Spleen (tissue), 13 donors: ENCODE results near the gene SGCG. TPM values are rescaled to one million over a fixed set of nuclear protein-coding genes. Genes with fewer than 3 reads are reported as not detected.
"Not testable (repeated sequence)": the region's sequence is repeated elsewhere in the genome, so short reads cannot be mapped to it uniquely, and the experiment has no call there.

Source experiments
- DNase-seq: peaks from one replicate; pipeline ENCODE4 v3.0.0-alpha.2; 2020
- H3K27ac ChIP-seq, 8 donors: fragments of 200-600 bp; sonication (generic) in 7 of 8; 1 replicate in 4 of 8; 2 replicates in 4 of 8; pipeline versions ENCODE4 v1.5.0 to v1.8.0; 2016 to 2021; ENCODE audit warnings: inconsistent platforms in 4 of 8, mild to moderate bottlenecking in 4 of 8, moderate library complexity in 1 of 8
- H3K27me3 ChIP-seq, 7 donors: fragments of 200-600 bp; sonication (generic) in 6 of 7; replicated peaks in 1 of 7; 1 replicate in 4 of 7; 2 replicates in 3 of 7; pipeline versions ENCODE4 v1.5.0 to v1.8.0; 2016 to 2021; ENCODE audit warnings: inconsistent platforms in 3 of 7, mild to moderate bottlenecking in 1 of 7
- H3K36me3 ChIP-seq, 6 donors: fragments of 200-600 bp; sonication (generic) in 5 of 6; 1 replicate in 4 of 6; 2 replicates in 2 of 6; pipeline versions ENCODE4 v1.5.0 to v1.8.0; 2016 to 2021; ENCODE audit warnings: inconsistent platforms in 2 of 6
- H3K4me1 ChIP-seq, 6 donors: fragments of 200-600 bp; sonication (generic) in 5 of 6; 1 replicate in 3 of 6; 2 replicates in 3 of 6; pipeline versions ENCODE4 v1.5.0 to v1.8.0; 2016 to 2021; ENCODE audit warnings: inconsistent platforms in 3 of 6
- H3K4me3 ChIP-seq, 8 donors: fragments of 200-600 bp; sonication (generic) in 7 of 8; 1 replicate in 4 of 8; 2 replicates in 4 of 8; pipeline versions ENCODE4 v1.5.0 to v1.8.0; 2016 to 2021; ENCODE audit warnings: inconsistent platforms in 4 of 8, mild to moderate bottlenecking in 4 of 8, moderate library complexity in 2 of 8
- H3K9me3 ChIP-seq, 8 donors: fragments of 200-600 bp; sonication (generic) in 7 of 8; 1 replicate in 4 of 8; 2 replicates in 4 of 8; pipeline versions ENCODE4 v1.5.0 to v1.8.0; 2016 to 2021; ENCODE audit warnings: inconsistent platforms in 4 of 8
- POLR2A ChIP-seq, 3 donors: fragments of 450-650 bp; IDR thresholded peaks; one replicate each; pipeline ENCODE4 v1.5.1; 2017; ENCODE audit warnings: antibody characterized with exemption in 3 of 3, mild to moderate bottlenecking in 1 of 3
- POLR2AphosphoS5 ChIP-seq, 3 donors: sonication (generic); formaldehyde crosslinking; IDR thresholded peaks; one replicate each; pipeline ENCODE4 v1.5.1; 2017; ENCODE audit warnings: antibody characterized with exemption in 3 of 3
- WGBS, 5 donors: extraction: QIAGEN DNeasy Blood & Tissue Kit in 3 of 5; methylation state at CpG; one replicate each; pipeline versions ENCODE4 v1.1.5 to v1.1.7; 2013 to 2018; 5-methylcytosine and 5-hydroxymethylcytosine counted together
- intact Hi-C: fragments of 100-400 bp; cut with DNase I; formaldehyde crosslinking; loops from one replicate; pipeline ENCODE4 v1.15.0; 2023; ENCODE audit warnings: low total_unique reads
- long read RNA-seq, 2 donors: transcript quantifications; one replicate each; lab custom pipeline, GENCODE V29; 2026
- polyA plus RNA-seq, 3 donors: library from polyadenylated mRNA; stranded (reverse); fragments of 200-250 nt; gene quantifications; one replicate each; pipeline ENCODE4 v1.2.1, GENCODE V29; 2013
- total RNA-seq, 7 donors: library from RNA; depleted of rRNA in 3 of 7; stranded (reverse); fragments of >200 nt in 3 of 7; fragmentation: NEBNext Ultra II Directional in 4 of 7; extraction: Animal tissue kit (Norgen Biotek cat#: 25700) in 4 of 7; gene quantifications; one replicate each; pipeline versions ENCODE4 v1.1.0 to v1.2.1, GENCODE V29; 2016 to 2021
- TF ChIP-seq, protein P1 (sequence below), 11 experiments: fragments of 200-600 bp in 7 of 11; fragments of 450-650 bp in 4 of 11; sonication (generic) in 4 of 11; IDR thresholded peaks in 8 of 11; conservative IDR thresholded peaks in 3 of 11; 1 replicate in 7 of 11; 2 replicates in 4 of 11; pipeline versions ENCODE4 v1.4.0 to v1.8.0; 2016 to 2021; ENCODE audit warnings: antibody characterized with exemption in 11 of 11, inconsistent platforms in 4 of 11, mild to moderate bottlenecking in 1 of 11
- donor health status: healthy with polysubstance abuse.
- donor health status: DM: no; HTN: no; CAD: no; lungs with moderate emphysema.
- donor health status: DM: no; HTN: no; CAD: no.
- donor health status: Bipolar disorder and iron deficiency.
- donor health status: healthy.
- donor health status: DM: no; HTN: no; CAD: no.
- donor health status: DM: yes; HTN: yes; CAD: no.

The SGCG gene, protein sequence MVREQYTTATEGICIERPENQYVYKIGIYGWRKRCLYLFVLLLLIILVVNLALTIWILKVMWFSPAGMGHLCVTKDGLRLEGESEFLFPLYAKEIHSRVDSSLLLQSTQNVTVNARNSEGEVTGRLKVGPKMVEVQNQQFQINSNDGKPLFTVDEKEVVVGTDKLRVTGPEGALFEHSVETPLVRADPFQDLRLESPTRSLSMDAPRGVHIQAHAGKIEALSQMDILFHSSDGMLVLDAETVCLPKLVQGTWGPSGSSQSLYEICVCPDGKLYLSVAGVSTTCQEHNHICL
- total RNA-seq, result not detected
- not detected for polyA plus RNA-seq
- long read RNA-seq, donor 1, partial matches to known transcripts, result 6 of 18 reads
- long read RNA-seq, donor 1, other reads (novel, unspliced or antisense), result 12 of 18 reads
- long read RNA-seq, donor 2, result 0 reads

DNA sequence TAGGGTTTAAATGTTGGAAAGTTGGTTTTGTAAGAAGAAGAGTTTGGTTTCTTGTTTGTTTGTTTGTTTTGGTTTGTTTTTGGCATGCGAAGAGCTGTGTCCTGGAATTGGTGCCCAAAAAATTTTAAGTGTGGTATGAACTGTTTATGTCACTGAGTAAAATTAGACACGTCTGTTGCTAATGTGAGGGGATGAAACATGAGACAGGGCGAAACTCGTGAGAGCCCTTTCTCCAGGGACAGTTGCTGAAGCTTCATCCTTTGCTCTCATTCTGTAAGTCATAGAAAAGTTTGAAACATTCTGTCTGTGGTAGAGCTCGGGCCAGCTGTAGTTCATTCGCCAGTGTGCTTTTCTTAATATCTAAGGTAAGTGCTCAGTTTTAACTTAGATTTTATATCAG is at the start of gene SGCG:
TSS of gene SGCG (plus strand) at position 269 of the 400 bp plus-strand sequence. CDS start 22,716 bp downstream, outside the sequence.
- WGBS, 5 donors, result 67 to 82% (median 72%) methylated on average over 6 of the region's 6 CpGs

DNA sequence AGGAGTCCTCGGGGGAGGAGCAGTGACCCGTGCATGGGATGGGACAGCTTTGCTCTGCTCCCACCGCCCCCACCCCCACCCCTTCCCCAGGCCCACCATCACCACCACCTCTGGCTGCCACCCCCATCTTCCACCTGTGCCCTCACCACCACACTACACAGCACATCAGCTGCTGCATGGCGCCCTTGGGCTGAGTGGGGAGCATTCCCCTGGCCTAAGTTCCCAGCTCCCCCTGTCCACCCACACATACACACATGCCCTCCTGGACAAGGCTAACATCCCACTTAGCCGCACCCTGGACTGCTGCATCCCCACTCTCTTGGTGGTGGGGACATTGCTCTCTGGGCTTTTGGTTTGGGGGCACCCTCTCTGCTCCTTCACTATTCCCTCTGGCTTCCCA is 46.2 kb upstream of the SGCG start:
- no peak for DNase-seq
- no peak for TF ChIP-seq POLR2AphosphoS5 (IDR thresholded peaks at IDR 0.05)
- TF ChIP-seq POLR2A (IDR thresholded peaks at IDR 0.05), result no peak
- TF ChIP-seq, protein P1, sequence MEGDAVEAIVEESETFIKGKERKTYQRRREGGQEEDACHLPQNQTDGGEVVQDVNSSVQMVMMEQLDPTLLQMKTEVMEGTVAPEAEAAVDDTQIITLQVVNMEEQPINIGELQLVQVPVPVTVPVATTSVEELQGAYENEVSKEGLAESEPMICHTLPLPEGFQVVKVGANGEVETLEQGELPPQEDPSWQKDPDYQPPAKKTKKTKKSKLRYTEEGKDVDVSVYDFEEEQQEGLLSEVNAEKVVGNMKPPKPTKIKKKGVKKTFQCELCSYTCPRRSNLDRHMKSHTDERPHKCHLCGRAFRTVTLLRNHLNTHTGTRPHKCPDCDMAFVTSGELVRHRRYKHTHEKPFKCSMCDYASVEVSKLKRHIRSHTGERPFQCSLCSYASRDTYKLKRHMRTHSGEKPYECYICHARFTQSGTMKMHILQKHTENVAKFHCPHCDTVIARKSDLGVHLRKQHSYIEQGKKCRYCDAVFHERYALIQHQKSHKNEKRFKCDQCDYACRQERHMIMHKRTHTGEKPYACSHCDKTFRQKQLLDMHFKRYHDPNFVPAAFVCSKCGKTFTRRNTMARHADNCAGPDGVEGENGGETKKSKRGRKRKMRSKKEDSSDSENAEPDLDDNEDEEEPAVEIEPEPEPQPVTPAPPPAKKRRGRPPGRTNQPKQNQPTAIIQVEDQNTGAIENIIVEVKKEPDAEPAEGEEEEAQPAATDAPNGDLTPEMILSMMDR (IDR thresholded peaks at IDR 0.05 in 8 of 11, conservative IDR thresholded peaks at IDR 0.05 in 3 of 11), result no peak
- H3K36me3 ChIP-seq, result no peaks in the 10 kb centered on the region
- 77 to 93% (median 90%) methylated on average over 3 to 5 of the region's 5 CpGs for WGBS, 5 donors
- H3K27me3 ChIP-seq, result no peaks in the 10 kb centered on the region
- no peak overlapping the region for H3K27ac ChIP-seq
- no peaks in the 10 kb centered on the region for H3K4me1 ChIP-seq
- H3K9me3 ChIP-seq, result no peaks in the 10 kb centered on the region
- intact Hi-C loops, result no loop called here
- no peak overlapping the region for H3K4me3 ChIP-seq

More for the DNA sequence above, at the start of gene SGCG:
- Histone ChIP-seq H3K36me3 (no peaks in the 10 kb centered on the region), H3K4me1 (no peaks in the 10 kb centered on the region), H3K27me3 (no peaks in the 10 kb centered on the region), H3K4me3 (no peak within 1 kb of the TSS), H3K27ac (no peak within 1 kb of the TSS), H3K9me3 (peaks cover 0 to 10% (median 7%) of the 10 kb centered on the region in 8 donors)
- intact Hi-C loops, result no loop called here
- no peak for DNase-seq
- no peak for TF ChIP-seq POLR2AphosphoS5 (IDR thresholded peaks at IDR 0.05)
- no peak for TF ChIP-seq POLR2A (IDR thresholded peaks at IDR 0.05)
- TF ChIP-seq, protein P1 (IDR thresholded peaks at IDR 0.05 in 8 of 11, conservative IDR thresholded peaks at IDR 0.05 in 3 of 11), result no peak

DNA sequence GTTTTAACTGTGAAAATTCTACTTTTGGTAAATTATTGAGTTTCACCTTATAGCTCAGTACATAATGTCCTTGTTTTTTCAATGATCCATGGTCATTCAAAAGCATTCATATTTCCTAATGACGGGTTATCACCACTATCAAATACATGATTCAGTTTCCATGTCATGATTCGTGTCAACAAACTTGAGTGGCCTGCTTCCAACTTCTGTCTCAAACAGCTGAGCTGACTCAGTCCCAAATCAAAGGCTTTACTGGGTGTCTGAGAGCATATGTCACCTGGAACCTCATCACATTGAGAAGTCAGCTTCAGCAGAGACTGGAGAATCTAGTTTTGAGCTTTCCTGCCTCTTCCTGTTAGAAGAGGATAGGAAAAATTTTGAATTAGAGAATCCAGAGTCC is 40.3 kb upstream of the SGCG start:
- Histone ChIP-seq H3K4me1 (no peaks in the 10 kb centered on the region), H3K9me3 (peaks cover 0 to 7% (median 0%) of the 10 kb centered on the region in 8 donors), H3K4me3 (no peak overlapping the region), H3K27me3 (no peaks in the 10 kb centered on the region), H3K36me3 (no peaks in the 10 kb centered on the region), H3K27ac (no peak overlapping the region)
- TF ChIP-seq POLR2A (IDR thresholded peaks at IDR 0.05) (no peak), POLR2AphosphoS5 (IDR thresholded peaks at IDR 0.05) (no peak)
- TF ChIP-seq, protein P1 (IDR thresholded peaks at IDR 0.05 in 8 of 11, conservative IDR thresholded peaks at IDR 0.05 in 3 of 11), result no peak
- 68 to 89% (median 76%) methylated on average over 2 of the region's 2 CpGs for WGBS, 5 donors
- DNase-seq, result no peak
- intact Hi-C loops, result no loop called here

DNA sequence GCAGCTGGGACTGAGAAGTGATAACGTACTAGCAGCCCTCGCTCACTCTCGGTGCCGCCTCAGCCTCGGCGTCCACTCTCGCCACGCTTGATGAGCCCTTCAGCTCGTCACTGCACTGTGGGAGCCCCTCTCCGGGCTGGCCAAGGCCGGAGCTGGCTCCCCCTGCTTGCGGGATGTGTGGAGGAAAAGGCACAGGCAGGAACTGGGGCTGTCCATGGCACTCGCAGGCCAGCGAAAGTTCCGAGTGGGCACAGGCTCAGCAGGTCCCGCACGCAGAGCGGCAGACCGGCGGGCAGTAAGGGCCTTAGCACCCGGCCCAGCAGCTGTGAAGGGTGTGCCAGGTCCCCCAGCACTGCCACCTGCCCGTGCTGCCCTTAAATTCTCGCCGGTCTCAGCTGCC is 38.8 kb upstream of the SGCG start:
- Histone ChIP-seq H3K4me3 (no peak overlapping the region), H3K27me3 (no peaks in the 10 kb centered on the region), H3K36me3 (no peaks in the 10 kb centered on the region), H3K4me1 (no peaks in the 10 kb centered on the region), H3K9me3 (peaks cover 0 to 7% (median 0%) of the 10 kb centered on the region in 8 donors), H3K27ac (no peak overlapping the region)
- no peak for TF ChIP-seq POLR2A (IDR thresholded peaks at IDR 0.05)
- TF ChIP-seq, protein P1 (IDR thresholded peaks at IDR 0.05 in 8 of 11, conservative IDR thresholded peaks at IDR 0.05 in 3 of 11), result no peak
- TF ChIP-seq POLR2AphosphoS5 (IDR thresholded peaks at IDR 0.05), result no peak
- intact Hi-C loops, result no loop called here
- 90 to 95% (median 94%) methylated on average over 16 to 24 of the region's 24 CpGs for WGBS, 5 donors
- DNase-seq, result no peak

DNA sequence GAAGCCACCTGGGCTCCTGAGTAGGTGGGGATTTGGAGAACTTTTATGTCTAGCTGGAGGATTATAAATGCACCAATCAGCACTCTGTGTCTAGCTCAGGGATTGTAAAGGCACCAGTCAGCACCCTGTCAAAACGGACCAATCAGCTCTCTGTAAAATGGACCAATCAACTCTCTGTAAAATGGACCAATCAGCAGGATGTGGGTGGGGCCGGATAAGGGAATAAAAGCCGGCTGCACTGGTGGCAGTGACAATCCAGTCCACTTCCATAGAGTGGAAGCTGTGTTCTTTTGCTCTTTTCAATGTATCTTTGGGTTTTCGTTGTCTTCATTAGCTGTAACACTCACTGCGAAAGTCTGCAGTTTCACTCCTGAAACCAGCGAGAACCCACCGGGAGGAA is 38.2 kb upstream of the SGCG start:
- intact Hi-C loops, H3K27me3 ChIP-seq: not testable (repeated sequence)
- 87 to 99% (median 92%) methylated on average over 7 of the region's 7 CpGs for WGBS, 5 donors

More for the DNA sequence above, 38.2 kb upstream of the SGCG start:
- not testable (repeated sequence) for DNase-seq, H3K9me3 ChIP-seq, H3K36me3 ChIP-seq, H3K4me1 ChIP-seq, H3K4me3 ChIP-seq, H3K27ac ChIP-seq
